ENCODE results near the gene PLEKHG2. TPM values are rescaled to one million over a fixed set of nuclear protein-coding genes. Genes with fewer than 3 reads are reported as not detected.

PLEKHG2 gene
- total and polyA plus RNA-seq, 9 of the 15 experiments (the other 6 are each of a cell fraction or from before 2014, with no cell fraction given): 0.98 to 45.7 (median 9.8) TPM

GRCh38 chr19:39406656-39407409 lies 5.6 kb upstream of the PLEKHG2 start, which contains the start of gene ZFP36 (continued):
- TF ChIP-seq ZNF175 (CRISPR knock-in tag; IDR thresholded peaks at IDR 0.05; ENCODE audit: low read depth): no peak
- peak; percentile 97 for TF ChIP-seq POLR2G (IDR thresholded peaks at IDR 0.05; ENCODE audit: low read depth, low read length)
- no peak; the same call in 1 of the 2 replicates for TF ChIP-seq NCOR1 (IDR thresholded peaks at IDR 0.05)
- no peak for TF ChIP-seq RUNX1 (IDR thresholded peaks at IDR 0.05; ENCODE audit: low read depth)
- no peak for TF ChIP-seq ZNF384 (IDR thresholded peaks at IDR 0.05; ENCODE audit: low read depth, low read length)
- no peak for TF ChIP-seq NFXL1 (CRISPR knock-in tag; IDR thresholded peaks at IDR 0.05)
- TF ChIP-seq MAZ (CRISPR knock-in tag; conservative IDR thresholded peaks at IDR 0.05 in 1 of 2, IDR thresholded peaks at IDR 0.05 in 1 of 2): peak; percentile 72 to 73
- TF ChIP-seq RAD21 (CRISPR knock-in tag; conservative IDR thresholded peaks at IDR 0.05 in 1 of 2, IDR thresholded peaks at IDR 0.05 in 1 of 2): no peak
- TF ChIP-seq CUX1 (CRISPR knock-in tag; IDR thresholded peaks at IDR 0.05): no peak
- TF ChIP-seq PHB2 (IDR thresholded peaks at IDR 0.05; ENCODE audit: low read depth): no peak
- no peak; a peak in 1 of 4 replicates for TF ChIP-seq NRF1 (conservative IDR thresholded peaks at IDR 0.05 in 1 of 2, IDR thresholded peaks at IDR 0.05 in 1 of 2)
- no peak for TF ChIP-seq TSHZ1 (CRISPR knock-in tag; IDR thresholded peaks at IDR 0.05)
- no peak for TF ChIP-seq RB1 (IDR thresholded peaks at IDR 0.05; ENCODE audit: low read depth)
- TF ChIP-seq BCL6 (CRISPR knock-in tag; IDR thresholded peaks at IDR 0.05): no peak
- peak; percentile 96 for TF ChIP-seq AFF4 (CRISPR knock-in tag; IDR thresholded peaks at IDR 0.05)
